GM19468 (cell line): Measurements from ENCODE around the gene G6PD.
"Not testable (repeated sequence)": the region's sequence is repeated elsewhere in the genome, so short reads cannot be mapped to it uniquely, and the experiment has no call there.

Source experiments
- ATAC-seq: cut with Tn5 transposase; IDR thresholded peaks from one replicate; pipeline ENCODE4 v1.9.1; 2021; ENCODE audit warnings: mild to moderate bottlenecking, moderate library complexity, moderate number of reproducible peaks; ENCODE audit not compliant: unreplicated experiment; ENCODE audit errors: extremely low read depth

The G6PD gene

GRCh38 chrX:154515966-154516655 lies 30.5 kb downstream of the G6PD start, which contains the start of gene FAM3A:
Gene FAM3A, minus strand, starts transcription at chrX:154516232. Its CDS starts 460 bp downstream, at chrX:154515772.
- ATAC-seq, result peak; percentile 33

GRCh38 chrX:154515090-154515965 lies 31.3 kb downstream of the G6PD start:
- ATAC-seq, result no peak

GRCh38 chrX:154513716-154514115 lies 32.9 kb downstream of the G6PD start:
- ATAC-seq, result no peak

GRCh38 chrX:154512879-154513553 lies 33.6 kb downstream of the G6PD start:
- no peak for ATAC-seq

- no peak for ATAC-seq
These were observed 34.9 kb downstream of the G6PD start for GRCh38 chrX:154511761-154512160.

DNA sequence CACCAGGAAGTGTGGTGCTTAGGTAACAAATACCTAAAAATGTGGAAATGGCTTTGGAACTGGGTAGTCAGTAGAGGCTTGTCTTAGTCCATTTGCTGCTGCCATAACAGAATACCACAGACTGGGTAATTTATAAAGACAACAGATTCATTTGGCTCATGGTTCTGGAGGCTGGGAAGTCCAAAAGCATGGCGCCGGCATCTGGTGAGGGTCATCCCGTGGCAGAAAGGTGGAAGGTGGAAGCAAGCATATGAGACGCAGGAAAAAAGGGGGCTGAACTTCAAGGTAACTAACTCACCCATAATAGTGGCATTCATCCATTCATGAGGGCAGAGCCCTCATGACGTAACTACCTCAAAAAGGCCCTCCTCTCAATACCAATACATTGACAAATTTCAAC lies 37.2 kb downstream of the G6PD start:
- ATAC-seq, result no peak

GRCh38 chrX:154508384-154508745 lies 38.3 kb downstream of the G6PD start:
- no peak for ATAC-seq

- no peak for ATAC-seq
These were observed 38.8 kb downstream of the G6PD start for GRCh38 chrX:154507673-154508383.

DNA sequence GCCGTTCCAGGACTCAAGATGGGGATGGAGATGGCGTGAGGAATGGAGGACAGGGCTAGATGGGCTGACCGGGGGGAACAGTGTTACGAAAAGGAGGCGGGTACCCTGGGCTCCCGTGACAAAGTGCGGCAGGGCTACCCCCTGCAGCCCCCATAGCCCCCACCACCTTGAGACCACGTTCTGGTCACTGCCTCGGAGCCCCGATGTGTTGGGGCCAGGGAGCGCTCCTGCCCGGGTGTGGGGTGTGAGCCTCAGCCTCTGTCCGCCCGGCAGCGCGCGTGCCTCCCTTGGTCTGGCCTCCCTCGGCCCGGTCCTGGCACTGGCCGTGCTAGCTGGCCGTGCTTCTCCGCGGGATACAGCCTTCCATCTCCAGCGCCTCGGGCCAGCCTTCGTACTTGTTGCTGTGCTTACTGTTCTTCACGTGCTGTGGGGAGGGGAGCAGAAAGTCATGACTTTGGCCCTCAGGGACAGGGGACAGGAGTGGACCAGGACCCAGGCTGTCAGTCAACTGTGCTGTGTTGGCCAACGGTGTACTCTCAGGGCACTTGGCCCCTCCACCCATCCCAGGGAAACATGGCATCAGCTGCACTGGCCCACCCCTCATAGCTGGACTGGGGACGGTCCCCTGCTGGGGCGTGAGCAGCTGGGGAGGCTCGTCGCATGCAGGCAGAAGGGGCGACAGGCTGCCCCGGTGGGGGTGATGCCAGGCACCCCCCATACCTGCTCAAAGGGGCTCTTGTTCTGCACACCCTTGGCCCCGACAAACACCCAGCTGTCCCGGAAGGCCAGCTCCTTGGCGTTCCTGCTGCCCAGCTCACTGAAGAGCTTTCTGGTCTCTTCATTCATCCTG lies 39.9 kb downstream of the G6PD start:
- no peak for ATAC-seq

DNA sequence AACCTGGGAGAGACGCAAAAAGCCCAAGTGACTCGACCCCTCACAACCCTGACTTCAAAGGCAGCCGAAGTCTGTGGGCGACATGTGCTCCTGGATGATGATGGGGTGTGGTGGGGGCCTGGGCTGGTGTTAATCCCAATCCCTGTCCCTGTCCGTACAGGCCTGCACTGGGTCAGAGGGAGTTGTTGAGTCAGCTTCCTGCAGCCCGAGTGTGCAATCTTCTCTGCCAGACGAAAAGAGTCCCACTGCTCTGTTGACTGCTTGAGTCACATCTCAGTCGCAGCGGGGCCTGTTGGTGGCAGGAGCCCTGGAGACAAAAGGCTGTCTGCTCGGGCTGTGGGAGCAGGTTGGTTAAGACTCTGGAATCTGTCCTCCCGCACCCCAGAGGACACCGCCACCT lies 40.9 kb downstream of the G6PD start:
- ATAC-seq, result no peak

DNA sequence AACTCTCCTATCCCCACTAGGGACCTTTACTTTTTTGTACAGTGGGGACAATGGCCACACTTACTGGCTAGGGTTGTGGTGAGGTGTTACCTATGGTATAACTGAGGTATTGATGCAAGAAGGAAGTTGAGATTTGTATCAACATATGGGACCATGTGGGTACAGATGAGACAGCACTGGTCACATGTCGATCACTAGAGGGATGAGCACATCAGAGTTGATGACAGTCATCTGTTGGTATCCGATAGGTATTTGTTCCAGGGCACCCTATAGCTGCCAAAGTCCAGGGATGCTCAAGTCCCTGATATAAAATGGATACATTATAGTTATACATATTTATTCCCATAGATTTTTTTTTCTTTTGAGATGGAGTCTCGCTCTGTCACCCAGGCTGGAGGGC lies 43.7 kb downstream of the G6PD start:
- ATAC-seq, result no peak

- no peak for ATAC-seq
These were observed 44.5 kb downstream of the G6PD start for GRCh38 chrX:154502098-154502497.

GRCh38 chrX:154501423-154501822 lies 45.2 kb downstream of the G6PD start:
- ATAC-seq, result not testable (repeated sequence)

GRCh38 chrX:154496591-154497137 lies 50.0 kb downstream of the G6PD start:
- not testable (repeated sequence) for ATAC-seq

GRCh38 chrX:154495472-154495922 lies 51.1 kb downstream of the G6PD start:
- ATAC-seq, result no peak

- no peak for ATAC-seq
These were observed 51.9 kb downstream of the G6PD start for GRCh38 chrX:154494715-154495114.

- peak; percentile 59 for ATAC-seq
These were observed 56.1 kb downstream of the G6PD start, which contains the start of gene SLC10A3 for GRCh38 chrX:154490414-154491083. Gene SLC10A3, minus strand, starts transcription at chrX:154490629. Its CDS starts 1,689 bp downstream, at chrX:154488940.

- ATAC-seq, result peak; percentile 11
These were observed 56.6 kb downstream of the G6PD start for GRCh38 chrX:154490021-154490413.
